K562 (cell line): ENCODE measurements around the gene ACOT9. TPM values are rescaled to one million over a fixed set of nuclear protein-coding genes. Genes with fewer than 3 reads are reported as not detected.

Source experiments
- AFF1 ChIP-seq, 2 experiments: fragments of 450-650 bp; IDR thresholded peaks; 2 replicates each; pipeline ENCODE4 v1.6.1; 2018; ENCODE audit warnings: mild to moderate bottlenecking in 2 of 2, low read depth in 1 of 2; ENCODE audit not compliant: partially characterized antibody in 2 of 2
- ARID4B ChIP-seq: sonication (generic); formaldehyde crosslinking; IDR thresholded peaks from 2 replicates; pipeline ENCODE4 v1.8.0; 2022; ENCODE audit warnings: mild to moderate bottlenecking, missing genetic modification reagents
- ATF1 ChIP-seq, 2 experiments: fragments of 450-650 bp in 1 of 2; IDR thresholded peaks; 2 replicates each; pipeline ENCODE4 v1.6.1; 2016; ENCODE audit warnings: missing compliant biosample characterization in 1 of 2, missing genetic modification characterization in 1 of 2
- BHLHE40 ChIP-seq: IDR thresholded peaks from 2 replicates; pipeline ENCODE4 v1.6.1; 2011; ENCODE audit warnings: low read length, improper control_type of control experiment
- CTBP1 ChIP-seq: fragments of 450-650 bp; IDR thresholded peaks from 2 replicates; pipeline ENCODE4 v1.6.1; 2016; ENCODE audit warnings: borderline replicate concordance
- FOXP1 ChIP-seq: sonication (generic); formaldehyde crosslinking; IDR thresholded peaks from 2 replicates; pipeline ENCODE4 v1.8.0; 2022; ENCODE audit warnings: mild to moderate bottlenecking, missing genetic modification reagents
- IRF1 ChIP-seq: sonication (generic); formaldehyde crosslinking; IDR thresholded peaks from 2 replicates; pipeline ENCODE4 v1.8.0; 2022; ENCODE audit warnings: missing genetic modification reagents, mild to moderate bottlenecking, borderline replicate concordance
- JUND ChIP-seq, 2 experiments: IDR thresholded peaks; 2 replicates in 1 of 2; 3 replicates in 1 of 2; pipeline ENCODE4 v1.6.1; 2011; ENCODE audit warnings: borderline replicate concordance in 2 of 2, low read depth in 2 of 2, low read length in 2 of 2, improper control_type of control experiment in 1 of 2, missing biosample characterization in 1 of 2, missing genetic modification characterization in 1 of 2, missing genetic modification reagents in 1 of 2
- NCOA4 ChIP-seq: fragments of 450-650 bp; IDR thresholded peaks from 2 replicates; pipeline ENCODE4 v1.6.1; 2018; ENCODE audit warnings: mild to moderate bottlenecking; ENCODE audit not compliant: partially characterized antibody
- PML ChIP-seq: IDR thresholded peaks from 2 replicates; pipeline ENCODE4 v1.6.1; 2012; ENCODE audit warnings: low read length, inconsistent platforms
- RBM14 ChIP-seq: fragments of 200-400 bp; formaldehyde crosslinking; IDR thresholded peaks from 2 replicates; pipeline ENCODE4 v1.6.1; 2018; ENCODE audit warnings: low read depth, mild to moderate bottlenecking, low read length, moderate library complexity, borderline replicate concordance; ENCODE audit not compliant: insufficient read depth
- SMC3 ChIP-seq: conservative IDR thresholded peaks from 2 replicates; pipeline ENCODE4 v1.6.1; 2011; ENCODE audit warnings: low read depth, low read length, improper control_type of control experiment; ENCODE audit not compliant: insufficient read depth
- USF1 ChIP-seq: sonication (generic); formaldehyde crosslinking; IDR thresholded peaks from 2 replicates; pipeline ENCODE4 v1.9.0; 2022; ENCODE audit warnings: mild to moderate bottlenecking, missing genetic modification reagents
- polyA plus RNA-seq, 8 experiments: library from polyadenylated mRNA; depleted of rRNA in 4 of 8; stranded (reverse) in 5 of 8; unstranded in 3 of 8; fragments of >200 nt; fragmentation: Nextera tagmentation in 2 of 8; fragmentation: Illumina TruSeq in 1 of 8; extraction: Ambion mirVana in 2 of 8; extraction: Trizol in 1 of 8; gene quantifications; 2 replicates each; pipeline versions ENCODE4 v1.2.1 to v1.2.3, GENCODE V29; 2011 to 2014; ENCODE audit warnings: inconsistent platforms in 1 of 8, missing spikeins in 1 of 8
- total RNA-seq, 7 experiments: library from RNA; depleted of rRNA in 6 of 7; stranded (reverse); fragments of >200 nt in 6 of 7; fragmentation: Illumina TruSeq in 2 of 7; extraction: Trizol in 2 of 7; gene quantifications; 2 replicates each; pipeline versions ENCODE4 v1.2.1 to v1.2.3, GENCODE V29; 2011 to 2021; ENCODE audit warnings: low replicate concordance in 1 of 7

ACOT9 gene
- total and polyA plus RNA-seq, 9 of the 15 experiments (the other 6 are each of a cell fraction or from before 2014, with no cell fraction given), result 31.2 to 80.9 (median 45.3) TPM

GRCh38 chrX:23782863-23783588 lies 40.0 kb upstream of the ACOT9 start, which contains the start of gene SAT1 (continued):
- TF ChIP-seq SMC3, result peak; percentile 50; the same call in 1 of the 2 replicates
- no peak for TF ChIP-seq RBM14
- TF ChIP-seq BHLHE40, result peak; percentile 28; the same call in 1 of the 2 replicates
- TF ChIP-seq NCOA4, result no peak
- TF ChIP-seq PML, result peak; percentile 96
- TF ChIP-seq IRF1 (CRISPR knock-in tag), result no peak
- TF ChIP-seq USF1, result 0 out of 2 replicates have a peak, but pooled peaks have one; percentile 30
- TF ChIP-seq ARID4B (CRISPR knock-in tag), result peak; percentile 50; the same call in 1 of the 2 replicates
- TF ChIP-seq JUND (IDR thresholded peaks at IDR 0.05; ENCODE audit: borderline replicate concordance, low read depth, low read length), result peak; percentile 30; the same call in 1 of the 2 replicates
- no peak; the same call in 2 of the 3 replicates for TF ChIP-seq JUND (tag; IDR thresholded peaks at IDR 0.05; ENCODE audit: borderline replicate concordance, low read depth, low read length)
- peak; percentile 48; the same call in 1 of the 2 replicates for TF ChIP-seq CTBP1
- TF ChIP-seq ATF1 (CRISPR knock-in tag; IDR thresholded peaks at IDR 0.05), result no peak
- peak; percentile 91 for TF ChIP-seq ATF1 (tag; IDR thresholded peaks at IDR 0.05)
- 0 out of 2 replicates have a peak, but pooled peaks have one; percentile 66 for TF ChIP-seq FOXP1
- peak; percentile 75 to 86 for TF ChIP-seq AFF1 (IDR thresholded peaks at IDR 0.05; ENCODE audit: low read depth in 1 of 2, partially characterized antibody in 2 of 2)
